Breast epithelium (tissue), 4 donors: ENCODE measurements around the gene CALR3. TPM values are rescaled to one million over a fixed set of nuclear protein-coding genes. Genes with fewer than 3 reads are reported as not detected.

Experiments
- DNase-seq, 2 donors: peaks; one replicate each; pipeline ENCODE4 v3.0.0-alpha.2; 2019; ENCODE audit warnings: low spot score in 2 of 2
- H3K27ac ChIP-seq, 2 donors: fragments of 200-600 bp; sonication (generic) in 1 of 2; one replicate each; pipeline ENCODE4 v1.5.1; 2016 to 2019; ENCODE audit warnings: mild to moderate bottlenecking in 1 of 2
- H3K27me3 ChIP-seq, 2 donors: fragments of 200-600 bp; sonication (generic) in 1 of 2; one replicate each; pipeline versions ENCODE4 v1.5.1 to v1.6.0; 2017 to 2019; ENCODE audit warnings: control low read depth in 1 of 2, mild to moderate bottlenecking in 1 of 2
- H3K36me3 ChIP-seq: fragments of 200-600 bp; one replicate; pipeline ENCODE4 v1.5.1; 2019
- H3K4me1 ChIP-seq, 2 donors: fragments of 200-600 bp; sonication (generic); one replicate each; pipeline ENCODE4 v1.5.1; 2016 to 2019; ENCODE audit warnings: control low read depth in 1 of 2
- H3K4me3 ChIP-seq, 3 donors: fragments of 200-600 bp; sonication (generic); 1 replicate in 2 of 3; 2 replicates in 1 of 3; pipeline ENCODE4 v1.5.1; 2016 to 2019; ENCODE audit warnings: mild to moderate bottlenecking in 3 of 3, moderate library complexity in 2 of 3
- H3K9me3 ChIP-seq, 2 donors: fragments of 200-600 bp; sonication (generic) in 1 of 2; one replicate each; pipeline ENCODE4 v1.5.1; 2016 to 2019; ENCODE audit warnings: control low read depth in 1 of 2
- POLR2A ChIP-seq: fragments of 450-650 bp; IDR thresholded peaks from one replicate; pipeline ENCODE4 v1.6.1; 2016; ENCODE audit warnings: antibody characterized with exemption, mild to moderate bottlenecking, moderate library complexity
- POLR2AphosphoS5 ChIP-seq, 3 donors: sonication (generic); formaldehyde crosslinking; IDR thresholded peaks; one replicate each; pipeline ENCODE4 v1.6.1; 2017; ENCODE audit warnings: antibody characterized with exemption in 3 of 3
- intact Hi-C: fragments of 100-400 bp; cut with DNase I; formaldehyde crosslinking; loops from one replicate; pipeline ENCODE4 v1.15.1; 2023; ENCODE audit warnings: low total_unique reads
- total RNA-seq, 3 donors: library from RNA; depleted of rRNA; stranded (reverse); fragments of >200 nt; gene quantifications; one replicate each; pipeline ENCODE4 v1.1.0, GENCODE V29; 2016
- TF ChIP-seq, protein P1 (sequence below), 3 donors: fragments of 450-650 bp; IDR thresholded peaks; one replicate each; pipeline ENCODE4 v1.5.1; 2016 to 2017; ENCODE audit warnings: antibody characterized with exemption in 3 of 3, mild to moderate bottlenecking in 3 of 3, moderate library complexity in 3 of 3

Gene CALR3
- total RNA-seq, 3 donors from 2014 or later: not detected

DNA sequence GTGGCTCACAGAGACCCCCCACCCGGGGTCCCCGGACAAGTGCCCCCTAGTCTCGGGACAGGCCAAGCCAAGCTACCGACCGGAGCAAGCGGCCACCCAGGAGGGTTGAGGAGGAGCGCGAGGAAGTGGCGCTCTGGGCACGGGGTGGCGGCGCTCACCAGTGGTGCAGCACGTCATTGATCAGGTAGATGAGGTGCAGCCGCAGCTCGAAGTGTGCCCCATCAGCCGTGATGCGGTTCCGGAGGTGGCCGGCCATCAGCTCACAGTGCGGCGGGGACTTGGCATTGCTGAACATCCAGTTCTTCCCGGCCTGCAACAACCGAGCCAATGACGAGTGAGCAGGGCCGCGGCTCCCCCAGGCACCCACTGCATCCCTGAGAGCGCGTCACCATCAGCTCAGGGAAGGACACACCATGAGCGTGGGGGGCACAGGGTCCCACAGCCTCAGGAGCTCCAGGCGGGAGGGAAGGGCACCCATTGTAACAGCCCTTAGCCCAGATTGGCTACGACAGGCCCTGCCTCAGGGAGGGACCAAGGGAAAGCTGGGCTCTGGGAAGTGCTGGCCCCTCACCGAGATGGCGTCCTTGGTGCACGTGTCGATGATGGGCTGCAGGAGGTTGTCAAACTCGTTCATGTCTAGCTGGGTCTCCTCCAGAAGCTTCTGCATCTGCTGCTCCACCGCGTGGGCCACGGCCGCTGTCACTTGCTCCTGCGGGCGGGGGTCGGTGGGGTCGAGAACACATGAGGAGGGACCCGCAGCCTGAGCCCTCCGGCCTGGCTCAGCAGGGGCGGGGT, 36.7 kb upstream of the CALR3 start:
- Histone ChIP-seq H3K27me3 (no peaks in the 10 kb centered on the region), H3K4me1 (no peaks in the 10 kb centered on the region), H3K36me3 (peaks cover 30% of the 10 kb centered on the region), H3K4me3 (no peak overlapping the region), H3K9me3 (no peaks in the 10 kb centered on the region), H3K27ac (no peak overlapping the region)
- no peak for DNase-seq
- intact Hi-C loops: loop anchor here (10.0 kb wide), 1 partner anchor 1852 kb away; the partner anchor contains the start of gene GDF15
- TF ChIP-seq POLR2A (no peak), POLR2AphosphoS5 (IDR thresholded peaks at IDR 0.05) (no peak)
- TF ChIP-seq, protein P1, sequence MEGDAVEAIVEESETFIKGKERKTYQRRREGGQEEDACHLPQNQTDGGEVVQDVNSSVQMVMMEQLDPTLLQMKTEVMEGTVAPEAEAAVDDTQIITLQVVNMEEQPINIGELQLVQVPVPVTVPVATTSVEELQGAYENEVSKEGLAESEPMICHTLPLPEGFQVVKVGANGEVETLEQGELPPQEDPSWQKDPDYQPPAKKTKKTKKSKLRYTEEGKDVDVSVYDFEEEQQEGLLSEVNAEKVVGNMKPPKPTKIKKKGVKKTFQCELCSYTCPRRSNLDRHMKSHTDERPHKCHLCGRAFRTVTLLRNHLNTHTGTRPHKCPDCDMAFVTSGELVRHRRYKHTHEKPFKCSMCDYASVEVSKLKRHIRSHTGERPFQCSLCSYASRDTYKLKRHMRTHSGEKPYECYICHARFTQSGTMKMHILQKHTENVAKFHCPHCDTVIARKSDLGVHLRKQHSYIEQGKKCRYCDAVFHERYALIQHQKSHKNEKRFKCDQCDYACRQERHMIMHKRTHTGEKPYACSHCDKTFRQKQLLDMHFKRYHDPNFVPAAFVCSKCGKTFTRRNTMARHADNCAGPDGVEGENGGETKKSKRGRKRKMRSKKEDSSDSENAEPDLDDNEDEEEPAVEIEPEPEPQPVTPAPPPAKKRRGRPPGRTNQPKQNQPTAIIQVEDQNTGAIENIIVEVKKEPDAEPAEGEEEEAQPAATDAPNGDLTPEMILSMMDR (IDR thresholded peaks at IDR 0.05): no peak

DNA sequence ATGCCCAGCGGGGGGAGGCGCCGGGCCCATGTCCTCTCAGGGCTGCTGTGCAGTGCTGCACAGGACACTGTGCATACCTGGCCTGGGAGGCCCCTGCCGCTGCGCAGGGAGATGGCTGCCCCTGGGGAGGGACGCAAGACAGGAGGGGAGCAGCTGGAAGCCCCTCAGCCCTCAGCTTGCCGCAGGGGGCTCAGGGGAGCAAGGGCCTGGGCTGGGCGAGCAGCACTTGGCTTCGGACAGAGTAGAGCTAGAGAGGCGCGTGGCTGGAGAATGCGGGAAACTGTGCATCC, 35.4 kb upstream of the CALR3 start:
- TF ChIP-seq POLR2AphosphoS5 (IDR thresholded peaks at IDR 0.05) (no peak), POLR2A (no peak)
- TF ChIP-seq, protein P1 (IDR thresholded peaks at IDR 0.05): no peak
- intact Hi-C loops: loop anchor here (10.0 kb wide), 1 partner anchor 1853 kb away; the partner anchor contains the start of gene GDF15
- H3K4me3 ChIP-seq: no peak overlapping the region
- no peak for DNase-seq
- no peaks in the 10 kb centered on the region for H3K4me1 ChIP-seq
- no peak overlapping the region for H3K27ac ChIP-seq
- no peaks in the 10 kb centered on the region for H3K9me3 ChIP-seq
- H3K27me3 ChIP-seq: no peaks in the 10 kb centered on the region
- peaks cover 30% of the 10 kb centered on the region for H3K36me3 ChIP-seq

DNA sequence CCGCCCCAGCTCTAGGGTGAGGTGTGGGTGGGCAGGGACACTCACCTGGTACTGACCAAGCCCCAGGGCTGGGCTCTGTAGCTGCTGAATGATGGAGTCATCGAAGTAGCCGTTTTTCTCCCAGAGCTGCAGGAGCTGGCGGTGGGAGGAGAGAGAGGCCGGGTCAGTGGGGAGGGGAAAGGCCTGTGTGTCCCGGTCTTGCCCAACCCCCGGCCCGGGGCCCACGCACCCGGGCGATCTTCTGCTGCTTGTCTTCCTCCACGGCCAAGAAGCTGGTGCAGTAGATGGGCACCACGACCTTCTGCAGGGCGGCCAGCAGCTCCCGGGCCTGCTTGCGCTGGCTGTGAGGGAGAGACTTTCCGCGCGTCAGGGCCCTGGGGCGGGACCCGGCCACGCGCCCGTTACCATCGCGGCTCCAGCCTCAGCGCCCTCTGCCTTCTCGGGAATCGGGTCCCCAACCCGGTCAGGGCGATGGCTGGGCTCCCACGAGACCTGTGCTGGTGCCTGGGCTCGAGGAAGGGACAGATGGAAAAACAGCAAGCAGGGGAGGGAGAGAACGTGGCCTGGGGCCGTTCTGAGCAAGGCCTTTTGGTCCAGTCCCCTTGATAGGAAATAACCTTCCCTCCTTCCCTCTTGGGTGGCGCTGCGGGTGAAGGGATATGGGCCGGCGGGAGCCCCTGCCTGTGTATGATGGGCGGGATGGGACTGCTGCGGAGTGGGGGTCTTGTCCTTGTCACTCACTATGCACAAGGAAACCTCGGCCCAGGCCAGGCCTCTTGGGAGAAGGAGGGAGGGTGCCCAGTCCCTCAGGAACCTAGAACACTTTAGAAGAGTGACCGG, 34.8 kb upstream of the CALR3 start:
- H3K36me3 ChIP-seq: peaks cover 33% of the 10 kb centered on the region
- H3K4me1 ChIP-seq: no peaks in the 10 kb centered on the region
- H3K9me3 ChIP-seq: no peaks in the 10 kb centered on the region
- intact Hi-C loops: loop anchor here (10.0 kb wide), 1 partner anchor 1854 kb away; the partner anchor contains the start of gene GDF15
- TF ChIP-seq POLR2A (no peak), POLR2AphosphoS5 (IDR thresholded peaks at IDR 0.05) (no peak)
- TF ChIP-seq, protein P1 (IDR thresholded peaks at IDR 0.05): no peak
- no peak overlapping the region for H3K4me3 ChIP-seq
- no peak for DNase-seq
- H3K27me3 ChIP-seq: no peaks in the 10 kb centered on the region
- H3K27ac ChIP-seq: no peak overlapping the region

DNA sequence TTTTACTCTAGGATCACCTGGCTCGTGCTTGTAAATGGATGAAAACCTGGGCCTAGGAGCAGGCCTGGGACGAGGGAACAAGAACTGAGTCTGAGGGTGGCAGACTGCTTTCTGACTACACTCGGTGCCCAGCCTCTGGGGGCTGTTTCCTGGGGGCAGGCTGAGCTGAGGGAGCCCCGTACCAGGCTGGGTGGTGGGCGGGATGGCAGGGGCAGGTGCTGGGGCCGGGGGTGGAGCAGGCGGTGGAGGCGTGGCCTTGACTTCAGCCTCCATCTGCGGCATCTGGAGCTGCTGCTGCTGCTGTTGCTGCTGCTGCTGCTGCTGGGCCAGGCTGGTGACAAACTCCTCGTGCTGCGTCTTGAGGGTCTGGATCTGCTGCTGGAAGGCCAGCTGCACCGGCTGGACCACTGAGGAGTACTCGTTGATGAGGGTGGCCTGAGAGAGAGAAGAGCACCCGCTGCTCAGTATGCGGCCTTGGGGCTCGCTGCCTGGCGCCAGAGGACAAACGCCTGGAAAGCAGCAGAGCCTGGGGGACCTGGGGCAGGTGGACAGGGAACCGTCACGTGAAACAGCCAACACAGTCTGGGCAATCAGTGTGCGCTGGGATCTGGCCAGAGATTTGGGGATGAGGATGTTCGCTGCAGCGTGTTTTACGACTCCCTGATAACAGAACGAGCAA, 33.6 kb upstream of the CALR3 start:
- no peak for DNase-seq
- Histone ChIP-seq H3K27me3 (no peaks in the 10 kb centered on the region), H3K4me3 (no peak overlapping the region), H3K9me3 (no peaks in the 10 kb centered on the region), H3K36me3 (peaks cover 36% of the 10 kb centered on the region), H3K4me1 (no peaks in the 10 kb centered on the region), H3K27ac (no peak overlapping the region)
- intact Hi-C loops: loop anchor here (10.0 kb wide), 1 partner anchor 1855 kb away; the partner anchor contains the start of gene GDF15
- TF ChIP-seq POLR2AphosphoS5 (IDR thresholded peaks at IDR 0.05) (no peak), POLR2A (no peak)

DNA sequence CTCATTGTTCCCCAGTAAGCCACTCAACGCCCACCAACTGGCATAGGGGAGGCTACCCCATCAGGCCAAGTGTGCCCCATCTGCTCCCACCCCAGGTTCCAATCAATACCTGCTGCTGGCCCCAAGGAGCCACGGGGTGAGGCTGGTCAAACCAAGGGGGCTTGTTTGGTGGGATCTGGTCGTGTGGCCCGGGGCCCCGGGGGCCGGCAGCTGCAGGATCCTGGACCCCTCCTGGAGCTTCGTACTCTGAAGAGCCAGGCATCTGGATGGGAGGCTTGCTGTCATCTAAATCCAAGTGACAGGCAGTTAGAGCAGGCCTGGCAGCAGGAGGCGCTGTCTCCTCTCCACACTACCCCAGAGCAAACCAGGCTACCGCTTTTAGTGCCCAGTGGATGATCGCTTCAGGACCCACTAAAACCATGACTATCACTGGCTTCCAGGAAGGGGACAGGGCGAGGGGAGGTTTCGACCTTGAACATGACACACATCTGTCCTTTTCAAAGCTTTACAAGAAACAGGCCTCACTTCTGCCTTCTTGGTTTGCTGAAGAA, 32.1 kb upstream of the CALR3 start:
- peak overlapping the region; percentile 65 to 73 for H3K27ac ChIP-seq
- peaks cover 39% of the 10 kb centered on the region for H3K36me3 ChIP-seq
- no peak for DNase-seq
- no peaks in the 10 kb centered on the region for H3K9me3 ChIP-seq
- intact Hi-C loops: no loop called here
- H3K4me3 ChIP-seq: no peak overlapping the region
- H3K27me3 ChIP-seq: no peaks in the 10 kb centered on the region
- no peaks in the 10 kb centered on the region for H3K4me1 ChIP-seq
- TF ChIP-seq, protein P1 (IDR thresholded peaks at IDR 0.05): no peak
- TF ChIP-seq POLR2AphosphoS5 (IDR thresholded peaks at IDR 0.05) (no peak), POLR2A (no peak)
